CD14-positive monocyte (primary cell): ENCODE results near the gene CCNK. TPM values are rescaled to one million over a fixed set of nuclear protein-coding genes. Genes with fewer than 3 reads are reported as not detected.

Experiments used
- DNase-seq, 3 donors: peaks; one replicate each; pipeline ENCODE4 v3.0.0-alpha.2; 2011 to 2022
- H2AFZ ChIP-seq: 2 replicates; pipeline ENCODE4 v1.6.0; 2012; ENCODE audit warnings: mild to moderate bottlenecking, low read depth, low read length, inconsistent platforms; ENCODE audit not compliant: insufficient read depth, poor library complexity, severe bottlenecking
- H3K27ac ChIP-seq, 2 donors: 1 replicate in 1 of 2; 2 replicates in 1 of 2; pipeline ENCODE4 v1.5.1; 2012 to 2013; ENCODE audit warnings: low read length in 2 of 2, control low read depth in 1 of 2, inconsistent platforms in 1 of 2, low read depth in 1 of 2, mild to moderate bottlenecking in 1 of 2
- H3K27me3 ChIP-seq, 2 donors: one replicate each; pipeline versions ENCODE4 v1.6.0 to v1.6.1; 2011 to 2013; ENCODE audit warnings: low read length in 2 of 2; ENCODE audit not compliant: control insufficient read depth in 2 of 2, insufficient read depth in 2 of 2
- H3K36me3 ChIP-seq, 2 donors: replicated peaks in 1 of 2; 1 replicate in 1 of 2; 2 replicates in 1 of 2; pipeline versions ENCODE4 v1.5.1 to v1.6.1; 2012 to 2013; ENCODE audit warnings: low read length in 2 of 2, control low read depth in 1 of 2, inconsistent platforms in 1 of 2, mild to moderate bottlenecking in 1 of 2; ENCODE audit not compliant: insufficient read depth in 2 of 2, control insufficient read depth in 1 of 2
- H3K4me1 ChIP-seq, 2 donors: 1 replicate in 1 of 2; 2 replicates in 1 of 2; pipeline versions ENCODE4 v1.5.1 to v1.6.1; 2012 to 2013; ENCODE audit warnings: low read length in 2 of 2, control low read depth in 1 of 2, inconsistent platforms in 1 of 2, mild to moderate bottlenecking in 1 of 2, moderate library complexity in 1 of 2; ENCODE audit not compliant: insufficient read depth in 2 of 2, control insufficient read depth in 1 of 2
- H3K4me2 ChIP-seq: replicated peaks from 2 replicates; pipeline ENCODE3; 2012; ENCODE audit warnings: low read length, moderate library complexity, mild to moderate bottlenecking; ENCODE audit not compliant: poor library complexity, severe bottlenecking; ENCODE audit errors: extremely low read depth
- H3K4me3 ChIP-seq, 3 experiments: fragments of 200-600 bp in 1 of 3; sonication (generic) in 1 of 3; replicated peaks in 1 of 3; 1 replicate in 2 of 3; 2 replicates in 1 of 3; pipeline ENCODE4 v1.5.1; 2011 to 2013; ENCODE audit warnings: low read length in 3 of 3, mild to moderate bottlenecking in 3 of 3, control low read depth in 2 of 3, low read depth in 2 of 3, inconsistent platforms in 1 of 3, moderate library complexity in 1 of 3
- H3K79me2 ChIP-seq: 2 replicates; pipeline ENCODE4 v1.6.0; 2012; ENCODE audit warnings: mild to moderate bottlenecking, control low read depth, inconsistent platforms, low read length, moderate library complexity; ENCODE audit not compliant: insufficient read depth
- H3K9ac ChIP-seq: 2 replicates; pipeline ENCODE4 v1.6.0; 2017; ENCODE audit warnings: low read length, mild to moderate bottlenecking; ENCODE audit not compliant: insufficient read depth, poor library complexity, severe bottlenecking
- H3K9me3 ChIP-seq, 2 donors: replicated peaks in 1 of 2; 1 replicate in 1 of 2; 2 replicates in 1 of 2; pipeline versions ENCODE4 v1.5.1 to v1.6.1; 2012 to 2013; ENCODE audit warnings: low read length in 2 of 2, control low read depth in 1 of 2; ENCODE audit not compliant: control insufficient read depth in 1 of 2, insufficient read depth in 1 of 2
- H4K20me1 ChIP-seq: 2 replicates; pipeline ENCODE4 v1.6.0; 2012; ENCODE audit warnings: mild to moderate bottlenecking, low read length, control low read depth, moderate library complexity; ENCODE audit not compliant: insufficient read depth
- H3K27ac Mint-ChIP-seq, 7 donors: one replicate each; pipeline ENCODE4 v1.8.0; 2020; ENCODE audit warnings: mild to moderate bottlenecking in 7 of 7, mixed read lengths in 7 of 7, moderate library complexity in 6 of 7, inconsistent platforms in 2 of 7
- H3K27me3 Mint-ChIP-seq, 3 donors: one replicate each; pipeline ENCODE4 v1.8.0; 2021 to 2022; ENCODE audit warnings: low read depth in 3 of 3, mild to moderate bottlenecking in 3 of 3, mixed read lengths in 3 of 3, moderate library complexity in 3 of 3, inconsistent platforms in 1 of 3
- H3K36me3 Mint-ChIP-seq, 2 donors: one replicate each; pipeline ENCODE4 v1.8.0; 2020; ENCODE audit warnings: mixed read lengths in 2 of 2, inconsistent platforms in 1 of 2, mild to moderate bottlenecking in 1 of 2
- H3K4me1 Mint-ChIP-seq: one replicate; pipeline ENCODE4 v1.8.0; 2020; ENCODE audit warnings: mild to moderate bottlenecking, mixed read lengths
- H3K4me3 Mint-ChIP-seq, 2 donors: one replicate each; pipeline ENCODE4 v1.8.0; 2020; ENCODE audit warnings: mild to moderate bottlenecking in 2 of 2, mixed read lengths in 2 of 2, moderate library complexity in 1 of 2
- H3K9me3 Mint-ChIP-seq, 7 donors: one replicate each; pipeline ENCODE4 v1.8.0; 2020 to 2022; ENCODE audit warnings: mixed read lengths in 7 of 7, mild to moderate bottlenecking in 6 of 7, moderate library complexity in 6 of 7, inconsistent platforms in 2 of 7
- WGBS: methylation state at CpG from one replicate; pipeline ENCODE4 v1.1.5; 2013; ENCODE audit warnings: missing lambda C conversion rate; ENCODE audit not compliant: insufficient coverage; 5-methylcytosine and 5-hydroxymethylcytosine counted together
- intact Hi-C, 2 donors: fragments of 100-400 bp; cut with micrococcal nuclease; formaldehyde crosslinking; loops; one replicate each; pipeline versions ENCODE4 v1.15.0 to v1.15.1; 2023
- polyA plus RNA-seq, 3 donors: library from polyadenylated mRNA; depleted of rRNA in 1 of 3; unstranded in 2 of 3; stranded (reverse) in 1 of 3; fragments of 300-500 nt in 2 of 3; fragments of >200 nt in 1 of 3; fragmentation: Illumina TruSeq in 2 of 3; gene quantifications; 1 replicate in 2 of 3; 2 replicates in 1 of 3; pipeline ENCODE4 v1.2.3, GENCODE V29; 2012 to 2021
- TF ChIP-seq, protein P1 (sequence below): fragments of 200-600 bp; IDR thresholded peaks from one replicate; pipeline ENCODE4 v1.8.0; 2022; ENCODE audit warnings: antibody characterized with exemption, mild to moderate bottlenecking

Gene CCNK
- polyA plus RNA-seq, 3 donors = 7.7 to 21.5 (median 14.7) TPM

DNA sequence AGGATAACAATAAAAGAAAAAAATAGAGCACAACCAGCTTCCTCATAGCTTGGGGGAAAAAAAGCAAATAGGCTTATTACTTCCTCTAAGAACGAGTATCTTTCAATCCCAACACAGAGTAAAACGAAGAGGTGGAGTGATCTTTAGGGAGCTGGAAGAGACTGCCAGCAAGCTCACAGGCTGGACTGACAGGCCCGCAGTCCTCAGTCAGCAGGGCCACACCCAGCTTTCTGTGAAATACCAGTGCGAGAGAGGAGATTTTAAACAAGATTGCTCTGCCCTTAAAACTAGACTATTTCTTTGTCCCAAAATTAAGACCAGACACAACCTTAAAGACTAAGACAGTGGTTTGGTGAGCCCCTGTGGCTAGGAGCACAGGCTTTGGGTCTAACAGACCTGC, 33.5 kb upstream of the CCNK start:
- no peak overlapping the region for H3K27ac ChIP-seq
- H3K9me3 Mint-ChIP-seq = peaks cover 0 to 4% (median 0%) of the 10 kb centered on the region in 7 donors
- intact Hi-C loops = no loop called here

GRCh38 chr14:99450266-99450665, 30.9 kb upstream of the CCNK start:
- Mint-ChIP-seq H3K27ac (no peak overlapping the region), H3K27me3 (no peaks in the 10 kb centered on the region), H3K4me3 (no peak overlapping the region), H3K36me3 (peaks cover 75 to 90% of the 10 kb centered on the region in 2 donors), H3K4me1 (no peaks in the 10 kb centered on the region), H3K9me3 (no peaks in the 10 kb centered on the region)
- Histone ChIP-seq H3K27ac (no peak overlapping the region), H3K27me3 (no peaks in the 10 kb centered on the region), H3K36me3 (peaks cover 82 to 100% of the 10 kb centered on the region in 2 donors), H3K9me3 (no peaks in the 10 kb centered on the region), H3K4me1 (no peaks in the 10 kb centered on the region), H3K4me2 (no peak overlapping the region), H3K4me3 (no peak overlapping the region), H3K79me2 (peaks cover 3% of the 10 kb centered on the region), H2AFZ (no peak overlapping the region), H4K20me1 (peaks cover 4% of the 10 kb centered on the region), H3K9ac (no peak overlapping the region)
- intact Hi-C loops = no loop called here
- DNase-seq = no peak
- WGBS = 100% methylated on average over 2 of the region's 3 CpGs
- TF ChIP-seq, protein P1, sequence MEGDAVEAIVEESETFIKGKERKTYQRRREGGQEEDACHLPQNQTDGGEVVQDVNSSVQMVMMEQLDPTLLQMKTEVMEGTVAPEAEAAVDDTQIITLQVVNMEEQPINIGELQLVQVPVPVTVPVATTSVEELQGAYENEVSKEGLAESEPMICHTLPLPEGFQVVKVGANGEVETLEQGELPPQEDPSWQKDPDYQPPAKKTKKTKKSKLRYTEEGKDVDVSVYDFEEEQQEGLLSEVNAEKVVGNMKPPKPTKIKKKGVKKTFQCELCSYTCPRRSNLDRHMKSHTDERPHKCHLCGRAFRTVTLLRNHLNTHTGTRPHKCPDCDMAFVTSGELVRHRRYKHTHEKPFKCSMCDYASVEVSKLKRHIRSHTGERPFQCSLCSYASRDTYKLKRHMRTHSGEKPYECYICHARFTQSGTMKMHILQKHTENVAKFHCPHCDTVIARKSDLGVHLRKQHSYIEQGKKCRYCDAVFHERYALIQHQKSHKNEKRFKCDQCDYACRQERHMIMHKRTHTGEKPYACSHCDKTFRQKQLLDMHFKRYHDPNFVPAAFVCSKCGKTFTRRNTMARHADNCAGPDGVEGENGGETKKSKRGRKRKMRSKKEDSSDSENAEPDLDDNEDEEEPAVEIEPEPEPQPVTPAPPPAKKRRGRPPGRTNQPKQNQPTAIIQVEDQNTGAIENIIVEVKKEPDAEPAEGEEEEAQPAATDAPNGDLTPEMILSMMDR = no peak

More for the DNA sequence above, 33.5 kb upstream of the CCNK start:
- Histone ChIP-seq H4K20me1 (no peaks in the 10 kb centered on the region), H2AFZ (no peak overlapping the region), H3K27me3 (no peaks in the 10 kb centered on the region), H3K4me2 (no peak overlapping the region), H3K9me3 (no peaks in the 10 kb centered on the region), H3K9ac (no peak overlapping the region), H3K4me3 (no peak overlapping the region), H3K79me2 (peaks cover 3% of the 10 kb centered on the region), H3K4me1 (no peaks in the 10 kb centered on the region), H3K36me3 (peaks cover 76 to 100% of the 10 kb centered on the region in 2 donors)
- no peak for DNase-seq
- Mint-ChIP-seq H3K36me3 (peaks cover 72 to 91% of the 10 kb centered on the region in 2 donors), H3K4me3 (no peak overlapping the region), H3K27ac (peak overlapping the region in 2 of 7 donors; percentile 5 to 51), H3K27me3 (no peaks in the 10 kb centered on the region), H3K4me1 (no peaks in the 10 kb centered on the region)
- WGBS = 100% methylated on average over 2 of the region's 4 CpGs
- TF ChIP-seq, protein P1 = no peak
